GM18519 (cell line): Measurements from ENCODE around the gene IDI2.
"Not testable (repeated sequence)": the region's sequence is repeated elsewhere in the genome, so short reads cannot be mapped to it uniquely, and the experiment has no call there.

ENCODE experiments used
- ATAC-seq: cut with Tn5 transposase; IDR thresholded peaks from one replicate; pipeline ENCODE4 v1.9.1; 2021; ENCODE audit warnings: mild to moderate bottlenecking, moderate library complexity; ENCODE audit not compliant: unreplicated experiment, low FRiP score

The IDI2 gene

DNA sequence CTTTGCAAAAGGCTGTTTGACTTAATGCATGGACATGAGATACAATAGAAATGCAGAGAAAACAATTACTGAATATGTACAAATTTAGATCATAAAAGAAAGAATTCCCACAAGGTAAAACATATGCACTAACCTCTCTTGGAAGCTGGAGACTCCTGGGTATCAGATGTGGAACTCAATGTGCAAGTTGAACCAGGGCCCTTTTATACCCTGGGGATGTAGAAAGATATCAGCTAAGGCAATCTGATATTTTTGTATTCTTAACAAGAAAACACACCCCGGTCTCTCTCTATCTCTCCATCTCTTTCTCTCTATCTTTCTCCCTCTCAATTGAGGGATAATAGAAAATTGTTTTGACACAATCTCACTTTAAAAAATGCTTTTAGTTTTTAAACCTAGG, at the start of gene IDI2:
Gene IDI2 (minus strand): TSS at position 177 of the 400 bp plus-strand sequence. CDS start 1,136 bp downstream, outside the sequence.
- ATAC-seq = no peak

GRCh38 chr10:1074748-1075308, 49.2 kb upstream of the IDI2 start:
- no peak for ATAC-seq

DNA sequence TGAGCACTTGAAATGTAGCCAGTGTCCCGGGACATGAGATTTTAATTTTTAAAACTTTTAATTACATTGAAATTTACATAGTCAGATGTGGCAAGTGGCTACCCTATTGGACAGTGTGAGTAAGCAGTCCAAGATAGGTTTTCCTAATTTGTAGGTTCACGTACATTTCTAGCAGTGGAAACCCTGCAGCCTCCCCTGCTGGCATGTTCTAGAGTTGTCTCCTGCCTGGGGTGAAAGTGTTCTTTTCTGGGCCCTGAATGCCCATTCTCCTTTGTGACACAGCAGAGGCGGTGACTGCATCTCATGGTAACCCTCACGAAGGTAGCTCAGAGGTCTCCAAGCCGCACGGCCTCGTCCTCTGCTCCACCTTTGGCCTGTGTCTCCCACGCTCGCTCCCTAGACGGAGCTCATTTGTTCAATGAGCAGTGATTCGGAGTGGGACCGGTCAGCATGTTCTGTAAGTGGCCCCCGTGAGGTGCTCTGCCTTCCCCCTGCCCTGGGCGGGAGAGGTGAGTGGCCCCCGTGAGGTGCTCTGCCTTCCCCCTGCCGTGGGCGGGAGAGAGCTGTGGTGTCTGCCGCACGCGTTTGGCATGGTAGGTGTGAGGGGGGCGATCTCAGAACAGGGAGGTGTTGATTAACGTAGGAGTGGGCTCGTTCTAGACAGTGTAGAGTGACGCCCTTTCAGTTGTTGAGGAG, 48.5 kb upstream of the IDI2 start:
- ATAC-seq = no peak

GRCh38 chr10:1070919-1071318, 45.3 kb upstream of the IDI2 start:
- no peak for ATAC-seq

DNA sequence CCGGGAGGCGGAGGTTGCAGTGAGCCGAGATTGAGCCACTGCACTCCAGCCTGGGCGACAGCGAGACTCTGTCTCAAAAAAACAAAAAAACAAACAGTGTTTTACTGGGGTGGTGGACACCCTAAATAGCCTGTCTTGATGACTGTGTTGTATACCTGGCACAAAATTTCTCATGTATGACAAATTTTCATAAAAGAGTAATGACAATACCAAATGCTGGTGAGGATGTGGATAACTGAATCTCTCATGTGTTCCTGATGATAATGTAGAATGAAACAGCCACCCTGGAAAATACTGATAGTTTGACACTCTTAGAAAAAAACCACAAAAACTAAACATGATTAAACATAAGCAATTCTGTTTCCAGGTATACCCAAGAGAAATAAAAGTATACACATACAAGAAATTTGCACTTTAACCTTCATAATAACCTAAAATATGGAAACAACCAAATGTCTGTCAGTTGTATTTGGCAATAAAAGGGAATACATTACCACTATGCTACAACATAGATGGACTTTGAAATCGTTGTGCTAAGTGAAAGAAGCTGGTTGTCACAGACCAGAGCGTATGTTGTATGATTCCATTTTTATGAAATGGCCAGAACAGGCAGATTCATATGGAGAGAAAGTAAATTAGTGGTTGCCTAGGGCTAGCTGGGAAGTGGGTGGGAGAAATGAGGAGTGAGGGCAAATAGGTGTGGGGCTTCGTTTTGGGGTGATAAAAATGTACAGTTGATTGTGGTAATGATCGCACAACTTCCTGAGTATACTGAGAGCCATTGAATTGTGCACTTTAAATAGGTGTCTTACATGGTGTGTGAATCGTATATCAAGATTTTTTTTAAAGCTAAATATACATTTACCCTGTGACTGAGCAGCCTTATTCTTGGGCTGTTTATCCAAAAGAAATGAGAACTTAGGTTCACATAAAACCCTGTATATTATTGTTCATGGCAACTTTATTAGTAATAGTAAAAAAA, 43.0 kb upstream of the IDI2 start:
- ATAC-seq = no peak

- ATAC-seq = not testable (repeated sequence)
Observed at GRCh38 chr10:1066734-1067133, 41.1 kb upstream of the IDI2 start.

DNA sequence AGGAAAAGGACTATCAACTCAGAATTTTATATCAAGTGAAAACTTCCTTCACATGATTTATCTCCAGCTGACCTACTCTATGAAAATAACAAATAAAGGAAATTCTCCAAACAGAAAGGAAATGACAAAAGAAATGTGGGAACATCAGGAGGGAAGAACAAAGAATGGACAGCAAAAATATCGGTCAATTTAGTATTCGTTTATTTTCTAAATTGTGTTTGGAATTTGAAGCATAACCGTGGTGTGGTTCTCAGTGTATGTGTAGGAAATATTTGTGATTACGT, 39.2 kb upstream of the IDI2 start:
- ATAC-seq = no peak

DNA sequence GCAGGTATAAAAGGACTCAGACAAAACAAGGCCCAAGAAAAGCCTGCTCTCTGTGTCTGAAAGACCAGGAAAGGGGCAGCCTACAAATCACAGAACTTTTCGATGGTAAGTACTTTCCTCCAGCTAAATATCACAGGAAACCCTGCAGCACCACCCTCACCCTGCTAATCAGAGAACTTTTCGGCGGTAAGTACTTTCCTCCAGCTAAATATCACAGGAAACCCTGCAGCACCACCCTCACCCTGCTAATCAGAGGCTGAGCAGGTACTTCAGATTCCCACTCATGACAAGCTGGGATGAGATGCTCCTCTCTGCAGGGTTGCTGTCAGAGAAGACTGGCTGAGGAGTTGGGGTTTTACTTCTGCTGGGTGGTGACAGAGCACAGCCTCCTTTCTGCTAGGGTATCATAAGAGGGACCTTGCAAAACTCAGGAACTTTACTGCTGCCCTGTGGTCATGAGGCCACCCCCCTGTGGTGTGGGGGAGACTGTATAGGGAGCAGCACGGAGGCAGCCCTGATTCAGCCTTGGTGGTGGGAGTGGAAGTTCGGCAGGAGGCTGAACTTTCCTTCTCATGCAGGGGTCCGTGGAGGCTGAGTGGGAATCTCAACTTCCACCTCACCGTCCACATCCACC, 37.7 kb upstream of the IDI2 start:
- ATAC-seq = no peak

- ATAC-seq = no peak
Observed at GRCh38 chr10:1061930-1062774, 36.5 kb upstream of the IDI2 start.

GRCh38 chr10:1059902-1060301, 34.2 kb upstream of the IDI2 start:
- ATAC-seq = no peak

- no peak for ATAC-seq
Observed at GRCh38 chr10:1058017-1058416, 32.4 kb upstream of the IDI2 start.

- ATAC-seq = no peak
Observed at GRCh38 chr10:1057106-1057657, 31.5 kb upstream of the IDI2 start.

DNA sequence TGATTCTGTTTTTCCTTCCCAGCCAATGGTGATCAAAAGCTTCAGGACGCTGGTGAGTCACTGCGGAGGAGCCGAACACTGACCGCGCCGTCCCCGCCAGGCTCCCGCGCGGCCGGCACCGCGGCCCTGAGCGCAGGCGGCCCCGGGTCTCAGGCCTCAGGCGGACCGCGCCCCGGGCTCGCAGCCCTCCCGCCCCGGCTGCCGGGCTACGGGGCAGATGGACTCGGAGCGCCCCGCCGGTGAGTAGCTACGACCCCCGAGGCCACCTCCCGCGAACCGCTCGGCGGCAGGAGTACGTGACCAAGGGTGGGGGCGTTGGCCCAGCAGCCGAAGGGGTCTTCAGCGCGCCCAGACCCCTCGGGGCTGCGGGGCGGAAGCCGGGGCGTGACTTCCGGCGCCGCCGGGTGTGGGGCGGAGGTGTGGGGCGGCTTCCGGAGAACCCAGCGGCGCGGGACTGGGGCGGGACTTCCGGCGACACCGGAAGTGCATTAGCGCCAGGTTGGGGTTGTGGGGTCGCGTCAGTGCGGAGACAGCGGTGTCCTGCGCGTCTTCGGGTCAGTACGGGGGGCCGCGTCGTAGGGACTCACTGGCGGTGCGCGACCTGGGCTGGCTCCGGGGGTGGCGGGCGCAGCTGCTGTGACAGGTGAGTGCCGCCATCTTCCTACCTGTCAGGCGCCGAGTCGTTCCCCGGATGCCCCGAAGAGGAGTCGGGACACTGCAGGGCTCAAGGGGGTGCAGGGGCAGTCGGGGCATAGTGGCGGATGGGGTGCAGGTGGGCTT, 30.9 kb upstream of the IDI2 start, which contains the start of gene WDR37:
Gene WDR37 (plus strand): TSS at position 60 of the 780 bp plus-strand sequence. CDS start 15,771 bp downstream, outside the sequence.
- peak; percentile 78 for ATAC-seq

DNA sequence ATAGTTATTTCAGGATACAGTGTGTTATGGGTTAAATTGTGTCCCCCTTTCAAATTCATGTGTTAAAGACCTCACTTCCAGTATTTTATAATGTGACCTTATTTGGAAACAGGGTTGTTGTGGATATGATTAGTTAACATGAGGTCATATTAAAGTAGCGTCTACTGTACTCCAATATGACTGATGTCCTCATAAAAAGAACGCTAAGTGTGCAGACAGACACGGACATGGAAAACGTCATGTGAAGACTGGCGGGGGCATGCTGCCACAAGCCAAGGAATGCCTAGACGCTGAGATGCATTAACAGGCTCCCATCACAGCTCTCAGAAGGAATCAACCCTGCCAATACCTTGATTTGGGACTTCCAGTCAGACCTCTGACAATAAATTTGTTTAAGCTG, 29.0 kb upstream of the IDI2 start:
- ATAC-seq = no peak

DNA sequence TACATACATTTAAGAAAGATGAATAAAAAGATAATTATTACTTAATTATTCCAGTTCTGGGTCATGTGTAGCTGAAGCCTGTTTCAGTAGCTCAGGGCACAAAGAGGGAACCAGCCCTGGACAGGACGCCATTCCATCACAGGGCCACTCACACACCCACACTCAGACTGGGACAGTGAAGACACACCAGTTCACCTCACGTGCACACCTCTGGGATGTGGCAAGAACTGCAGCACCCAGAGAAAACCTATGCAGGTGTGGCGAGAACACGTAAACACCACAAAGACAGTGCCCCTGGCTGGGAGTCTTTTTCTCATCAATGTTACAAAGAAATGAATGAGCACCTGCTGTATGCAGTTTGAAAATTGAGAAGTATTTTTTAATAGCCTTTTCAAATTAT, 24.9 kb upstream of the IDI2 start:
- ATAC-seq = no peak

- ATAC-seq = no peak
Observed at GRCh38 chr10:1050145-1050544, 24.5 kb upstream of the IDI2 start.

GRCh38 chr10:1049425-1049958, 23.8 kb upstream of the IDI2 start:
- ATAC-seq = no peak

GRCh38 chr10:1048732-1049424, 23.2 kb upstream of the IDI2 start, which contains the start of gene IDI1:
Gene IDI1 (minus strand): TSS chr10:1049119. CDS start chr10:1049003, 116 bp downstream.
- ATAC-seq = peak; percentile 74
